ENCODE measurements around the gene UEVLD. TPM values are rescaled to one million over a fixed set of nuclear protein-coding genes. Genes with fewer than 3 reads are reported as not detected.

Gene UEVLD
- total and polyA plus RNA-seq, 8 donors, result 4.9 to 40.6 (median 14.6) TPM

GRCh38 chr11:18618342-18619025, 29.9 kb upstream of the UEVLD start:
- 16 to 25% (median 17%) methylated on average over 5 of the region's 5 CpGs for WGBS, 5 donors
- intact Hi-C loops (cut with DNase I; ENCODE audit: low total_unique reads), result no loop called here
- Histone ChIP-seq H3K27me3 (no peaks in the 10 kb centered on the region), H3K4me3 (no peak overlapping the region), H3K36me3 (peaks cover 19 to 30% (median 26%) of the 10 kb centered on the region in 4 donors), H3K4me1 (peaks cover 9 to 43% (median 25%) of the 10 kb centered on the region in 4 donors), H3K9me3 (no peaks in the 10 kb centered on the region), H3K27ac (peak overlapping the region in 4 of 5 donors; percentile 8 to 57 (median 51))
- peak in 1 of 2 donors; percentile 46 for DNase-seq
- TF ChIP-seq, protein P1, sequence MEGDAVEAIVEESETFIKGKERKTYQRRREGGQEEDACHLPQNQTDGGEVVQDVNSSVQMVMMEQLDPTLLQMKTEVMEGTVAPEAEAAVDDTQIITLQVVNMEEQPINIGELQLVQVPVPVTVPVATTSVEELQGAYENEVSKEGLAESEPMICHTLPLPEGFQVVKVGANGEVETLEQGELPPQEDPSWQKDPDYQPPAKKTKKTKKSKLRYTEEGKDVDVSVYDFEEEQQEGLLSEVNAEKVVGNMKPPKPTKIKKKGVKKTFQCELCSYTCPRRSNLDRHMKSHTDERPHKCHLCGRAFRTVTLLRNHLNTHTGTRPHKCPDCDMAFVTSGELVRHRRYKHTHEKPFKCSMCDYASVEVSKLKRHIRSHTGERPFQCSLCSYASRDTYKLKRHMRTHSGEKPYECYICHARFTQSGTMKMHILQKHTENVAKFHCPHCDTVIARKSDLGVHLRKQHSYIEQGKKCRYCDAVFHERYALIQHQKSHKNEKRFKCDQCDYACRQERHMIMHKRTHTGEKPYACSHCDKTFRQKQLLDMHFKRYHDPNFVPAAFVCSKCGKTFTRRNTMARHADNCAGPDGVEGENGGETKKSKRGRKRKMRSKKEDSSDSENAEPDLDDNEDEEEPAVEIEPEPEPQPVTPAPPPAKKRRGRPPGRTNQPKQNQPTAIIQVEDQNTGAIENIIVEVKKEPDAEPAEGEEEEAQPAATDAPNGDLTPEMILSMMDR (IDR thresholded peaks at IDR 0.05), result no peak
- no peak for TF ChIP-seq POLR2AphosphoS5 (IDR thresholded peaks at IDR 0.05)
- TF ChIP-seq POLR2A (IDR thresholded peaks at IDR 0.05), result no peak
- TF ChIP-seq EP300 (IDR thresholded peaks at IDR 0.05), result no peak

- no peaks in the 10 kb centered on the region for H3K27me3 ChIP-seq
- peaks cover 9 to 43% (median 25%) of the 10 kb centered on the region in 4 donors for H3K4me1 ChIP-seq
- TF ChIP-seq POLR2AphosphoS5 (IDR thresholded peaks at IDR 0.05), result peak in 1 of 3 donors; percentile 6
- TF ChIP-seq EP300 (IDR thresholded peaks at IDR 0.05), result no peak
- no peaks in the 10 kb centered on the region for H3K9me3 ChIP-seq
- peak overlapping the region in 3 of 5 donors; percentile 47 to 57 (median 55) for H3K27ac ChIP-seq
- WGBS, 5 donors, result 55 to 73% (median 67%) methylated on average over 10 of the region's 10 CpGs
- H3K36me3 ChIP-seq, result peaks cover 19 to 37% (median 32%) of the 10 kb centered on the region in 4 donors
- no peak overlapping the region for H3K4me3 ChIP-seq
- DNase-seq, result peak in 1 of 2 donors; percentile 22
- intact Hi-C loops (cut with DNase I; ENCODE audit: low total_unique reads), result no loop called here
Observed at GRCh38 chr11:18617688-18618341, 29.3 kb upstream of the UEVLD start.

DNA sequence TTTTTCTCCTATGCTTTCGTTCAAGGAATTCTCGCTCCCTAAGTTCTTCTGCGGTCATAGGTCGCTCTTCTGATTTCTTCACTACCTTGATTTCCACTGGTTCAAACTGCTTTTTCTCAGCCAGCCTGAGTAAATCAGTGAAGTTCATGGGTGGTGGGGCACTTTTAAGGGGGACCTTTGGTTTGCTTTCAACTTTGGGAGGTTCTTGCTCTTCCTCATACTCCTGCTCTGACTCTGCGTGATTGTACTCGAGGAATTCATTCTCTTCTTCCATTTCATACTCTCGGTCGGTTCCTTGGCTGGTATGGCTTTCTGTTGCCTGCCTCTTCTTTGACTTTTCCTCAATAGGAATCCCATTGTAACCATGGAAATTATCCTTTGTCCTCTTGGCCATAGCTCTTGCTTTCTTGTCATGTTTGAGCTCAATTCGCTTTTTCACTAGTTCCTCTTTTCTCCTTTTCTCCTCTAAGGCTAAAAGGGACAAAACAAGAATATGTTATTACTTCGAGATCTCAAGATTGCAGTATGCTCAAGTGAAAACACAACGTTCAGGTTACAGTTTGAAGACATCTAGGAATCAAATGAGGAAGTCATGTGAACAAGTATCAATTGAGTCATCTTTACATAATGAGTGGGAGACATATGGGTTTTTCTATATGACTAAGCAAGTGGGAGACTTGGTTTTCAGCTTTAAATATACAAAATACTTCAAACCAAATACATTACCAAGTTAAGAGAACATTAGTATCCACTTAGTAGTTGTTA, 27.3 kb upstream of the UEVLD start:
- Histone ChIP-seq H3K4me3 (no peak overlapping the region), H3K27ac (no peak overlapping the region), H3K9me3 (no peaks in the 10 kb centered on the region), H3K36me3 (peaks cover 28 to 57% (median 52%) of the 10 kb centered on the region in 4 donors), H3K4me1 (peaks cover 9 to 39% (median 22%) of the 10 kb centered on the region in 4 donors), H3K27me3 (no peaks in the 10 kb centered on the region)
- WGBS, 5 donors, result 89 to 91% (median 89%) methylated on average over 11 of the region's 11 CpGs
- intact Hi-C loops (cut with DNase I; ENCODE audit: low total_unique reads), result no loop called here
- TF ChIP-seq POLR2A (IDR thresholded peaks at IDR 0.05), result no peak
- no peak for TF ChIP-seq EP300 (IDR thresholded peaks at IDR 0.05)
- TF ChIP-seq, protein P1 (IDR thresholded peaks at IDR 0.05), result no peak
- TF ChIP-seq POLR2AphosphoS5 (IDR thresholded peaks at IDR 0.05), result no peak
- no peak for DNase-seq

DNA sequence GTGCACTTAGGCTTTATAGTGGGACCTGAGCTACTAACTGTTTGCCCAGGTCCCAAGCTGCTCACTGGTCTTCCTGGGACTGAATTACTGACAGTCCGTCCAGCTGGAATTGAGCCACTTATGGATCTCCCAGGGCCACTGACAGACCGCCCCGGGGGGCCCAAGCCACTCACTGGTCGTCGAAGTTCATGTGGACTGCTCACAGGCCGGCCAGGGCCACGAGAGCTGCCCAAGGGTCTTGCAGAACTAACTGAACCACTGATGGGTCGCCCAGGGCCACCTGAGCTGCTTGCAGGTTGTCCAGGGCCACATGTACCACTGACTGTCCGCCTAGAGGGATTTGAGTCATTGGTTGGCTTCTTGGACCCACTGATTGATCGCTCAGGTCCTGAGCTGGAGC, 26.1 kb upstream of the UEVLD start:
- WGBS, 5 donors, result 95 to 100% (median 96%) methylated on average over 1 to 10 of the region's 10 CpGs
- H3K36me3 ChIP-seq, result peaks cover 32 to 68% (median 63%) of the 10 kb centered on the region in 4 donors

More for the DNA sequence above, 26.1 kb upstream of the UEVLD start:
- no peaks in the 10 kb centered on the region for H3K27me3 ChIP-seq
- DNase-seq, result no peak
- H3K27ac ChIP-seq, result no peak overlapping the region
- intact Hi-C loops (cut with DNase I; ENCODE audit: low total_unique reads), result no loop called here
- H3K4me1 ChIP-seq, result peaks cover 9 to 31% (median 19%) of the 10 kb centered on the region in 4 donors
- TF ChIP-seq, protein P1 (IDR thresholded peaks at IDR 0.05), result no peak
- TF ChIP-seq POLR2AphosphoS5 (IDR thresholded peaks at IDR 0.05) (no peak), EP300 (IDR thresholded peaks at IDR 0.05) (no peak), POLR2A (IDR thresholded peaks at IDR 0.05) (no peak)
- no peaks in the 10 kb centered on the region for H3K9me3 ChIP-seq
- no peak overlapping the region for H3K4me3 ChIP-seq
